Sigmoid colon (tissue), 7 donors: ENCODE results near the gene PTGES2. TPM values are rescaled to one million over a fixed set of nuclear protein-coding genes. Genes with fewer than 3 reads are reported as not detected.
"Not testable (repeated sequence)": the region's sequence is repeated elsewhere in the genome, so short reads cannot be mapped to it uniquely, and the experiment has no call there.

Source experiments
- DNase-seq: peaks from one replicate; pipeline ENCODE4 v3.0.0-alpha.2; 2019
- H3K27ac ChIP-seq, 4 donors: fragments of 200-600 bp; sonication (generic); one replicate each; pipeline ENCODE4 v1.5.1; 2016 to 2019; ENCODE audit warnings: mild to moderate bottlenecking in 1 of 4
- H3K27me3 ChIP-seq, 3 donors: fragments of 200-600 bp; sonication (generic); one replicate each; pipeline ENCODE4 v1.5.1; 2019; ENCODE audit warnings: mild to moderate bottlenecking in 1 of 3
- H3K36me3 ChIP-seq, 4 donors: fragments of 200-600 bp; sonication (generic); one replicate each; pipeline ENCODE4 v1.5.1; 2016 to 2019
- H3K4me1 ChIP-seq, 4 donors: fragments of 200-600 bp; sonication (generic); one replicate each; pipeline ENCODE4 v1.5.1; 2017 to 2019
- H3K4me3 ChIP-seq, 4 donors: fragments of 200-600 bp; sonication (generic); one replicate each; pipeline ENCODE4 v1.5.1; 2017 to 2019; ENCODE audit warnings: mild to moderate bottlenecking in 2 of 4, moderate library complexity in 1 of 4
- H3K9me3 ChIP-seq, 4 donors: fragments of 200-600 bp in 3 of 4; sonication (generic) in 3 of 4; one replicate each; pipeline versions ENCODE4 v1.5.1 to v1.6.1; 2013 to 2019
- EP300 ChIP-seq, 4 donors: sonication (generic); formaldehyde crosslinking; IDR thresholded peaks; one replicate each; pipeline ENCODE4 v1.6.1; 2017; ENCODE audit warnings: antibody characterized with exemption in 4 of 4
- POLR2A ChIP-seq, 2 donors: fragments of 450-650 bp; IDR thresholded peaks; one replicate each; pipeline ENCODE4 v1.6.1; 2016; ENCODE audit warnings: antibody characterized with exemption in 2 of 2, mild to moderate bottlenecking in 2 of 2, moderate library complexity in 2 of 2
- POLR2AphosphoS5 ChIP-seq, 4 donors: sonication (generic); formaldehyde crosslinking; IDR thresholded peaks; one replicate each; pipeline ENCODE4 v1.6.1; 2017; ENCODE audit warnings: antibody characterized with exemption in 4 of 4
- WGBS, 2 donors: extraction: QIAGEN DNeasy Blood & Tissue Kit; methylation state at CpG; one replicate each; pipeline ENCODE4 v1.1.7; 2013; 5-methylcytosine and 5-hydroxymethylcytosine counted together
- intact Hi-C: fragments of 100-400 bp; cut with DNase I; formaldehyde crosslinking; loops from one replicate; pipeline ENCODE4 v1.15.1; 2023
- polyA plus RNA-seq, 3 donors: library from polyadenylated mRNA; stranded (reverse); fragments of 200-250 nt; gene quantifications; one replicate each; pipeline ENCODE4 v1.2.3, GENCODE V29; 2013
- total RNA-seq, 4 donors: library from RNA; depleted of rRNA; stranded (reverse); fragments of >200 nt; gene quantifications; one replicate each; pipeline ENCODE4 v1.1.0, GENCODE V29; 2016
- TF ChIP-seq, protein P1 (sequence below), 4 experiments: fragments of 450-650 bp in 3 of 4; fragments of 200-600 bp in 1 of 4; IDR thresholded peaks; one replicate each; pipeline ENCODE4 v1.5.1; 2016 to 2019; ENCODE audit warnings: antibody characterized with exemption in 4 of 4, mild to moderate bottlenecking in 3 of 4, moderate library complexity in 2 of 4
- donor health status: healthy with polysubstance abuse.
- donor health status: Bipolar disorder and iron deficiency.
- donor health status: healthy.

The PTGES2 gene
- total and polyA plus RNA-seq, 7 donors: 56.5 to 119 (median 82.2) TPM

DNA sequence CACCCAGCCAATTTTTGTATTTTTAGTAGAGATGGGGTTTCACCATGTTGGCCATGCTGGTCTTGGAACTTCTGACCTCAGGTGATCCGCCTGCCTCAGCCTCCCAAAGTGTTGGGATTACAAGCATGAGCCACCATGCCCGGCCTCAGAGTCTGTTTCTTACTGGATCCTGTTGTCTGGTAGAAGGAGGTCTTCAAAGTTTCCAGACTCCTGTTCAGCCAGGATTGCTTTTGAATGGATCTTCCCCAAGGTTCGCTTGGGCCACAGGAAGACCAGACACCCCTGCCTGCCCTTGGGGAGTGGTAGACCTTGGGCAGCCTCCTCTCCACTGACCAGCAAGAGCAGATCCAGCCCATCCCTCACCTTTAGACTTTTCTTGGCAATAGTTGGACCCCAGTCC lies 14.1 kb upstream of the PTGES2 start:
- WGBS, 2 donors: 94 to 96% methylated on average over 3 of the region's 3 CpGs

DNA sequence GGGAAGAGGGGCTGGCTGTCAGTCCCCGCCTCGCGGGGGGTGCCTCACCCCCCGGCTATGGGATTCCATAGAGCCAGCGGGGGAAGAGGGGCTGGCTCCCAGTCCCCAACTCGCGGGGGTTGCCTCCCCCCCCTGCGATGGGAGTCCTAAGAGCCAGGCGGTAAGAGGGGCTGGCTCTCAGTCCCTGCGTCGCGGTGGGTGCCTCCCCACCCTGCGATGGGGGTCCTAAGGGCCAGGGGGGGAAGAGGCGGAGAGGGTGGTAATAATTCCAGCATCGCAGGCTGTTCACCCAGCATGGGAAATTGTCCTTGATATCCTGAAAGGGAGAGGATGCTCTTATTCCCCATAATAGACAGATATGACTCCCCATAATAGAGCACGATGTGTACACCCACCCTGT lies 12.1 kb upstream of the PTGES2 start:
- Histone ChIP-seq H3K4me1 (no peaks in the 10 kb centered on the region), H3K27me3 (no peaks in the 10 kb centered on the region), H3K9me3 (no peaks in the 10 kb centered on the region), H3K27ac (no peak overlapping the region), H3K4me3 (no peak overlapping the region), H3K36me3 (no peaks in the 10 kb centered on the region)
- no peak for DNase-seq
- TF ChIP-seq EP300 (IDR thresholded peaks at IDR 0.05): no peak
- TF ChIP-seq, protein P1, sequence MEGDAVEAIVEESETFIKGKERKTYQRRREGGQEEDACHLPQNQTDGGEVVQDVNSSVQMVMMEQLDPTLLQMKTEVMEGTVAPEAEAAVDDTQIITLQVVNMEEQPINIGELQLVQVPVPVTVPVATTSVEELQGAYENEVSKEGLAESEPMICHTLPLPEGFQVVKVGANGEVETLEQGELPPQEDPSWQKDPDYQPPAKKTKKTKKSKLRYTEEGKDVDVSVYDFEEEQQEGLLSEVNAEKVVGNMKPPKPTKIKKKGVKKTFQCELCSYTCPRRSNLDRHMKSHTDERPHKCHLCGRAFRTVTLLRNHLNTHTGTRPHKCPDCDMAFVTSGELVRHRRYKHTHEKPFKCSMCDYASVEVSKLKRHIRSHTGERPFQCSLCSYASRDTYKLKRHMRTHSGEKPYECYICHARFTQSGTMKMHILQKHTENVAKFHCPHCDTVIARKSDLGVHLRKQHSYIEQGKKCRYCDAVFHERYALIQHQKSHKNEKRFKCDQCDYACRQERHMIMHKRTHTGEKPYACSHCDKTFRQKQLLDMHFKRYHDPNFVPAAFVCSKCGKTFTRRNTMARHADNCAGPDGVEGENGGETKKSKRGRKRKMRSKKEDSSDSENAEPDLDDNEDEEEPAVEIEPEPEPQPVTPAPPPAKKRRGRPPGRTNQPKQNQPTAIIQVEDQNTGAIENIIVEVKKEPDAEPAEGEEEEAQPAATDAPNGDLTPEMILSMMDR (IDR thresholded peaks at IDR 0.05): no peak
- TF ChIP-seq POLR2A (IDR thresholded peaks at IDR 0.05): no peak
- TF ChIP-seq POLR2AphosphoS5 (IDR thresholded peaks at IDR 0.05): no peak
- 39 to 83% methylated on average over 9 to 16 of the region's 16 CpGs for WGBS, 2 donors
- intact Hi-C loops: no loop called here

More for the DNA sequence above, 14.1 kb upstream of the PTGES2 start:
- TF ChIP-seq, protein P1 (IDR thresholded peaks at IDR 0.05): no peak
- TF ChIP-seq POLR2A (IDR thresholded peaks at IDR 0.05): no peak
- TF ChIP-seq EP300 (IDR thresholded peaks at IDR 0.05): no peak
- no peak for TF ChIP-seq POLR2AphosphoS5 (IDR thresholded peaks at IDR 0.05)
- Histone ChIP-seq H3K36me3 (no peaks in the 10 kb centered on the region), H3K27me3 (no peaks in the 10 kb centered on the region), H3K4me3 (no peak overlapping the region), H3K27ac (no peak overlapping the region), H3K4me1 (no peaks in the 10 kb centered on the region), H3K9me3 (no peaks in the 10 kb centered on the region)
- no peak for DNase-seq
- intact Hi-C loops: no loop called here

DNA sequence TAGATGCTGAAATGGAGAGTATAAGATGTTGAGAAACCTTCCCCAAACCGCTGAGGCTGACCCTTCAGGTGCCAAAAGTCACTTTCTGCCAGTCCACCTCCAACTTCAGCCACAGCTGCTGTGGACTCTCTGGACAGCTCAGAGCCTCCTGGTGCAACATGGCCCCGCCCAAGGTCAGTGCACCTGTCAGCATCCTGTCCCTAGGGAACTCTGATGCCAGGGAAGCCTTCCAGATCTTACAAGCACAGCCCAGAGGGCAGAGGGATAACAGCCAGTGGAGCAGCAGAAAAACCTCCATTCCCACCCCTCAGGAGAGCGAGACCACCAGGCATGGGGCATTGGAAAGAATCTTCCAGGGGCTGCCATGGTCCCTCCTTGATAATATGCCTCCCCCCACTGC lies 10.5 kb upstream of the PTGES2 start:
- TF ChIP-seq, protein P1 (IDR thresholded peaks at IDR 0.05): no peak
- no peak for TF ChIP-seq POLR2A (IDR thresholded peaks at IDR 0.05)
- TF ChIP-seq EP300 (IDR thresholded peaks at IDR 0.05): no peak
- H3K27ac ChIP-seq: no peak overlapping the region
- H3K27me3 ChIP-seq: no peaks in the 10 kb centered on the region
- H3K4me3 ChIP-seq: no peak overlapping the region
- intact Hi-C loops: no loop called here
- H3K9me3 ChIP-seq: no peaks in the 10 kb centered on the region
- no peaks in the 10 kb centered on the region for H3K4me1 ChIP-seq
- 85 to 88% methylated on average over 3 of the region's 3 CpGs for WGBS, 2 donors
- DNase-seq: no peak
- no peaks in the 10 kb centered on the region for H3K36me3 ChIP-seq

DNA sequence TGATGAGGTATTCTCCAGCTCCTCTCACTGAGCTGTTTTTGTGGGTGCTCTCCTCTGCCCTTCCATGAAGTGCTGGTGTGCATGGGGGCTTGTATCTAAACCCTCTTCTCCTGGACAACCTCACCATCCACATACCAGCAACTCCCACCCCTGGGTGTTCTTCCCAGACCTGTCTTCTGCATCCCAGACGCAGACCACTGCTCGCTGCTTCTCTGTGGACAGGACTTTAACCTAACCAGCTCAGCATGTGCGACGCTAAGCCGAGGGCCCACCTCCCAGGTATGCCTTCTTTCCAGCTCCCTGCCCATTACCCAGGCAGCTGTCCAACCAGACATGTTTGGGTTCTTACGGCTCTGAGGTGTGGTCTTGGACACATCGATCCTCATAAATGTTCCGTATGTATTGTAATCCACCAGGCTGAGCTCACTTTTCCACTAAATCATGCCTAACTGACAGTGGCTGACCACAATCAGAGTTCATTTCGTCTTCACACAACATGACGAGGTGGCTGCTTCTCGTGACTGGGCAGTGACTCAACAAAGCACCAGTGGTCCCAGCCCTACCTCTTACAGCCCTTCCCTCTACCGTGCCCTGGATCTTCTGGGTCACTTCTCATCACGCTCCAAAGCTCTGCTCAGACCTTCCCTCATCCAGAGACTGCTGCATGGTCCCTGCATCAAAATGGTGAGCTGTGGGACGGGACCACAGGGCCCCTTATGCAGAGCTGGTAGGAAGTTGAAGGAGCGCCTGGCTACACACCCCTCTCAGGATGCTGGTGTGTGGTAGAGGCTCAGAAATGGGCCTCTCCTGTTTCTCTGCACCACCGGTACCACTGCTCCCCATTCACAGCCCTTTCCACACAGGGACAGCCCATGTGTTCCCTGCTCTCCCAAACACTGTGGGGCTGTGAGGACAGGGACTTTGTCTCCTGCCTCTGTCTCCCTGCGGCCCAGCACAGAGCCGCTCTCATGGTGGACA lies 9.6 kb upstream of the PTGES2 start:
- TF ChIP-seq POLR2AphosphoS5 (IDR thresholded peaks at IDR 0.05): no peak
- TF ChIP-seq POLR2A (IDR thresholded peaks at IDR 0.05): no peak
- no peak for TF ChIP-seq EP300 (IDR thresholded peaks at IDR 0.05)
- TF ChIP-seq, protein P1 (IDR thresholded peaks at IDR 0.05): no peak
- H3K27ac ChIP-seq: no peak overlapping the region
- no peaks in the 10 kb centered on the region for H3K9me3 ChIP-seq
- H3K4me3 ChIP-seq: no peak overlapping the region
- H3K36me3 ChIP-seq: no peaks in the 10 kb centered on the region
- H3K27me3 ChIP-seq: no peaks in the 10 kb centered on the region
- no peaks in the 10 kb centered on the region for H3K4me1 ChIP-seq
- 89 to 91% methylated on average over 18 of the region's 18 CpGs for WGBS, 2 donors
- intact Hi-C loops: no loop called here
- no peak for DNase-seq

DNA sequence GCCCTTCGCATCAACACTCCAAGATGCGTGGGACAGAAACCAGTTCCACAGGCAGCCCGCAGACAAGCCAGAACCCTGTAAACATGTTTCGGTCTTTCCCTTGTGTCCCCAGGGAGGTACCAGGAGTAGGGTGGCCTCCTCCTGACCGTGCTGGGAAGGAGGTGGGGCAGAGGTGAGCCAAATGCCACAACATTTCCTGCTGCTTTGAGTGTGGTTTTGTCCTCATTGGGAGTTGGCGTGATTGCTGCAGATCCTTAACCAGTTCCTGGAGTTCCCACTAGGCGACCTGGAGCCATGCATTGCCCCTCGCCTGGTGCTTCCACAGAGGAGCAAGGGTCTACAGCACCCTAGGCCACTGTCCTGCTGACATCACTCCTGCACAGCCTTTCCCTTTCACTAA lies 8.0 kb upstream of the PTGES2 start:
- 75 to 81% methylated on average over 8 of the region's 8 CpGs for WGBS, 2 donors
- H3K9me3 ChIP-seq, H3K4me1 ChIP-seq, H3K27me3 ChIP-seq, DNase-seq, H3K27ac ChIP-seq, H3K4me3 ChIP-seq, intact Hi-C loops, H3K36me3 ChIP-seq: not testable (repeated sequence)

DNA sequence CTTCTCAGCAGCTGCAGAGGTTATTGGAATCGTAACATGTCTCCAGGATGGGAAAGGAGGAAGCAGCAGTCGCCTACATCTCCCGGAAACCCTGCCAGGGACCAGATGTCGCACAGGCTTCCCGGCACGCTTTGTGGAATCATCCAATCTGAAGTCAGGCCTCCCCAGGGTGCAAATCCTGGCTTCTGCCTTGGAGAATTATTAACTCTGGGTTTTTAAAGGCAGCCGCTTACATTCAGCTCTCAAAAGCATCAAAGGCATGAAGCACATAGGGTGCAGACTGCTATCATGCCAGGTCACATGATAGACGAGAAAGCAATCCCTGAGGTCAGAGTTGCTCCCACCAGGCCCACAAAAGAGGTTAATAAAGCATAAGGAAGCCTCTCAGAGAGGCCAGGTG lies 4.6 kb upstream of the PTGES2 start:
- H3K27ac ChIP-seq, DNase-seq, intact Hi-C loops, H3K36me3 ChIP-seq, H3K9me3 ChIP-seq, H3K4me3 ChIP-seq, H3K27me3 ChIP-seq: not testable (repeated sequence)
- WGBS, 2 donors: 7 to 40% methylated on average over 8 of the region's 8 CpGs
- peaks cover 0 to 14% (median 11%) of the 10 kb centered on the region in 4 donors for H3K4me1 ChIP-seq

DNA sequence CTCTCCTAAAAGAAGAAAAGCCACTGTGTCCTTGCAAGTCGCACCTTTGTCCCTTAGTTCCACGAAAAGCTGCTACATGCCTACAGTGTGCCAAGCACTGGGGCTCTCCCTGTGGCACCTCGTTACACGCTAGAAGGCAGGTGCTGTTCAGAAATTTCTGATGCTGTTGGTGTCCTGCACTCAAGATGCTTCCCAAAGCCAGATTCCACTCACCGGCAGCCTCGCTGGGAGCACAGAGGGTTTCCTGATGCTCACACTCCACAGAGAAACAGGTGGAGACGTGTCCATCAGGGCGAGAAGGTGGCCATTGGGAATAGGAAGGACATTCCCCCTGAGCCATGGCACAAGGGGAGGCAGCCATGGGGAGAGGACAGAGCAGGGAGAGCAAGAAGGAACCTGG lies 3.8 kb upstream of the PTGES2 start:
- peaks cover 0 to 22% (median 18%) of the 10 kb centered on the region in 4 donors for H3K4me1 ChIP-seq
- intact Hi-C loops, H3K36me3 ChIP-seq, H3K27me3 ChIP-seq, H3K27ac ChIP-seq, H3K4me3 ChIP-seq, H3K9me3 ChIP-seq, DNase-seq: not testable (repeated sequence)
- 91 to 92% methylated on average over 8 of the region's 8 CpGs for WGBS, 2 donors

DNA sequence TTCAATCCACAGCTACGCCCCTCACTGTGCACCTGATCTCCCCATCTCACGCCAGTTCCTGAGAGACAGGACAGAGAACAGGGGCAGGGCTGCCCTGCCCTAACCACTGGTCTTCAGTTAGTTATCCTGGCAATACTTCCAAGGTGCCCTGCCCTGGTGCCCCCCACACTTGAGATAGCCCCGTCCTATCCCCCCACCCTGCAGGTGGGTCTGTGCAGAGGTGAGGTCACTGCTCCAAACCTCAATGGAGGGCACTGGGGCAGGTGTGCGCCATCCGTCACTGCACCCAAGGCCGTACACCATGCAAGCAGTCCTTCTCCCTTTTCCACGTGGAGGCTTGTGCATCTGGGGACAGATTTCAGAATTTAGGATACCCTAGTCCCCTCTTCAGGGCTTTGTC lies 3.1 kb upstream of the PTGES2 start:
- DNase-seq, H3K27me3 ChIP-seq, intact Hi-C loops, H3K9me3 ChIP-seq, H3K4me3 ChIP-seq, H3K27ac ChIP-seq, H3K36me3 ChIP-seq: not testable (repeated sequence)
- peaks cover 0 to 29% (median 25%) of the 10 kb centered on the region in 4 donors for H3K4me1 ChIP-seq
- WGBS, 2 donors: 65 to 77% methylated on average over 7 of the region's 7 CpGs
